Stimulated activated naive CD4-positive, alpha-beta T cell treated with Interleukin-2 at 50 U/mL for 16 hours (primary cell): ENCODE measurements around the gene ZRANB3.
"Not testable (repeated sequence)": the region's sequence is repeated elsewhere in the genome, so short reads cannot be mapped to it uniquely, and the experiment has no call there.

Experiments used
- DNase-seq: peaks from one replicate; lab custom pipeline; 2025; lab: John Stamatoyannopoulos, UW

Gene ZRANB3

GRCh38 chr2:135320465-135321355, 210.3 kb downstream of the ZRANB3 start:
- no peak for DNase-seq

- no peak for DNase-seq
These were observed 212.2 kb downstream of the ZRANB3 start for GRCh38 chr2:135318808-135319207.

GRCh38 chr2:135317375-135317774, 213.6 kb downstream of the ZRANB3 start:
- no peak for DNase-seq

GRCh38 chr2:135311962-135312361, 219.1 kb downstream of the ZRANB3 start:
- DNase-seq = no peak

- no peak for DNase-seq
These were observed 219.8 kb downstream of the ZRANB3 start for GRCh38 chr2:135311268-135311667.

- no peak for DNase-seq
These were observed 226.3 kb downstream of the ZRANB3 start for GRCh38 chr2:135304694-135305093.

- DNase-seq = no peak
These were observed 231.3 kb downstream of the ZRANB3 start for GRCh38 chr2:135299658-135300244.

GRCh38 chr2:135299165-135299564, 231.9 kb downstream of the ZRANB3 start:
- DNase-seq = no peak

GRCh38 chr2:135287121-135287520, 243.9 kb downstream of the ZRANB3 start:
- not testable (repeated sequence) for DNase-seq

GRCh38 chr2:135285391-135285790, 245.6 kb downstream of the ZRANB3 start:
- no peak for DNase-seq

- DNase-seq = no peak
These were observed 249.6 kb downstream of the ZRANB3 start for GRCh38 chr2:135281379-135281778.

GRCh38 chr2:135279209-135279608, 251.8 kb downstream of the ZRANB3 start:
- no peak for DNase-seq

GRCh38 chr2:135276525-135276924, 254.5 kb downstream of the ZRANB3 start:
- DNase-seq = no peak

- DNase-seq = no peak
These were observed 260.0 kb downstream of the ZRANB3 start for GRCh38 chr2:135271006-135271405.

GRCh38 chr2:135265960-135266490, 265.0 kb downstream of the ZRANB3 start:
- DNase-seq = no peak

- DNase-seq = no peak
These were observed 271.9 kb downstream of the ZRANB3 start for GRCh38 chr2:135259123-135259522.

GRCh38 chr2:135258193-135258592, 272.8 kb downstream of the ZRANB3 start:
- no peak for DNase-seq

- DNase-seq = no peak
These were observed 273.5 kb downstream of the ZRANB3 start for GRCh38 chr2:135257383-135258090.

- DNase-seq = no peak
These were observed 274.3 kb downstream of the ZRANB3 start for GRCh38 chr2:135256531-135257260.

GRCh38 chr2:135255208-135255607, 275.8 kb downstream of the ZRANB3 start:
- DNase-seq = no peak

- no peak for DNase-seq
These were observed 278.1 kb downstream of the ZRANB3 start for GRCh38 chr2:135252805-135253458.
